ENCODE measurements around the gene TGFBR1.
A peak's percentile ranks its signal among the peaks of the same experiment; 100 is the strongest.

Gene TGFBR1

DNA sequence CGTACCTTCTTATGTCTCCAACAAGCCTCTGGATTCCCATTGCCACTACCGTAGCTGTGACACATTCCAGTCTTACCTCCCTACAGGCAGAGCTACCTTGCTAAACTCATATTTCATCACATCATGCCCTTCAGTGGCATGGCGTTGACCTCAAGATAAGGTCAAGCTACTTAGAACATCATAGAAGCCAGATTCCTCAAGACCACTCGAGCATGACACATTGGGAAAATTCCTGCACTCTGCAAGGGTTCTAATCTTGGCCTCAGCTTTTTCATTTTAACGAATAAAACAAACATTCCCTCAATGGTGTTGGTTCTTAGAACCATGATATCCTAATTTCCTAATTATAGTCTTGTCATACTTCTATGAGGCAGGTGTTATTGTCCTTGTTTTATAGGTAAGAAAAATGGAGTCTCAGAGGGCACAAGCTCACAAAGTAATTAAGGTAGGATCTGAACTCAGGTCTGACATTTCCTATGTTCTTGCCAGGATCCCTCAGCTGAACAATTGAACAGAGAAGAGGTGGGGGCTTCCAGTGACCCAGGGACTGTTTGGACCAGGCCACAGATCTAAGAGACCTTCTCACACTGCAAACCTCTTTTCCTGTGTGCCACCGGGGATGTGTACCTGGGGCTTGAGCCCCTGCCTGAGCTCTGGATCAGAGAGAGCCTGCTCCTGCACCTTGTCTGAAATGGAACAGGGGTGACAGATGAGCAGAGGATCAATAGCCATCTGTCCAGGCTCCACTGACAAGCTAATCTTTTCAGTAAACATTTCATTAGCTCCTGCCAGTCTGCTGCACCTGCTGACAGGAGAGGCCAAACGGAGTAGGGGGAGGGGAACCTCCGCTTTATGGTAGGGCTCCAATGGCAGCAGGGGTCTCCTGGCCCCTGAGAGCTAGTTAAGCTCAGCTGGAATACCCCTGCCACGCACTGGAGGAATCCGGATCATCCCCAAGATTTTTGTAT is 67.5 kb downstream of the TGFBR1 start:
- DNase-seq, result no peak

DNA sequence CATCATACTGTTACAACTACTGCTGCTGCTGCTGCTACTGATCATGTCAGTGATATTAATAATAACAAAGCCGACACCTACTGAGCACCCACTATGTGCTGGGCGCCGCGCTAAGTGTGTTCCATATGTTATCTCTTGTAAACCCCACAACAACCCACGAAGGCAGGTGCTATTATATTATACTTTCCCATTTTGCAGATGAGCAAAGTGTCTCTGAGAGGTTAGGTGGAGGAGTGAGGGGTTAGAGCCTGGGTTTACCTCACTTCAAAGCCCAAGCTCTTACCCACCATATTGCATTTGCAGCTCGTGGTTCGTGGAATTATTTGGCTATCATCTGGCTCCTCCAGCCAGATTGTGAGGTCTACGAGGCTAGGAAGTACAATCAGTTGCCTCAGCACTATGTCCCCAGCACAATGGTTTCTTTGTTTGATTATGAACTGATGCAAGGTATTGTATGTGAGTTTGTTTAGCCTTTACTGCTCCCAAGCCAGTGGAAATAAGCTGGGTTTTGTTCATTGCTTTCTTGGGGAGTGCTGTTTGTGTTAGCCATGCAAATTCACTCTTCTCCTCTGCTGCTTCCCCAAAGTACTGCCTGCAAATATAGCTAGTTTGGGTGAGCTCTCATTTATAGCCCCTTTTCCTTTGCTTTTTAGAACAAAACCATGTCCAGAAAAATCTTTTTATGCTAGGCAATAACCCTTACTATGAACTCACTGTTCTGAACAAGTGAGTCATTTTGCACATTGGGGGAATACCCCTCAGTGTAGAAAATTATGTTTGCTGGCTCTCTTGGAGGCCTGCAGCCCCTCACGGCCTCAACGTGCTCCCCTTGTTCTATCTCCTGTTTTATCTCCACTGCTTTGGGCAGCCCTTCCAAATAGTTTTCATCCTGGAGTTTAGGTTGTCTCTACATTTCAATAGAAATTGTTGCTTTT is 68.9 kb downstream of the TGFBR1 start:
- no peak for DNase-seq

DNA sequence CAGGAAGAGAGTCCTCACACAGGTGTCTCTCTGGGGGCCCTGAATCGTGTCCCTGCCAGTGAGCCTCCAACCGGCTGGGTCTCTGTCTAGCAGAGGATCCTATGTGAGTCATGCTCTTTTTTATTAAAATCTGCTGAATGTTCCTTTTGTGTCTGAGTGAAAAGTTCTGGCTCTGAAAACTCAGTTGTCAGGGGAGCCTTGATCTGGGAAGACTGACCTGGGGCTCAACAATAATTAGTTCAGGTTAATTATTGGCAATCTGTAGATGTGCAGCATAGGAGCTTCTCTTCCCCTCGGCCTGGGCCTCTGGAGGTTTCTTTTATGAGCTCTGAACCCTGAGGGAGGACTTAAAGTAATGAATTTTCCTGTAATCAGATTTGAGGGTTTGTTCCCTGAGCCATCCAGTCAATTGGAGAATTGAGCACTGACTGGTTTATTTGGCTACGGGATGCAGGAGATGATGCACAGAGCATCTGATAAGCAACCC is 71.7 kb downstream of the TGFBR1 start:
- DNase-seq, result no peak

DNA sequence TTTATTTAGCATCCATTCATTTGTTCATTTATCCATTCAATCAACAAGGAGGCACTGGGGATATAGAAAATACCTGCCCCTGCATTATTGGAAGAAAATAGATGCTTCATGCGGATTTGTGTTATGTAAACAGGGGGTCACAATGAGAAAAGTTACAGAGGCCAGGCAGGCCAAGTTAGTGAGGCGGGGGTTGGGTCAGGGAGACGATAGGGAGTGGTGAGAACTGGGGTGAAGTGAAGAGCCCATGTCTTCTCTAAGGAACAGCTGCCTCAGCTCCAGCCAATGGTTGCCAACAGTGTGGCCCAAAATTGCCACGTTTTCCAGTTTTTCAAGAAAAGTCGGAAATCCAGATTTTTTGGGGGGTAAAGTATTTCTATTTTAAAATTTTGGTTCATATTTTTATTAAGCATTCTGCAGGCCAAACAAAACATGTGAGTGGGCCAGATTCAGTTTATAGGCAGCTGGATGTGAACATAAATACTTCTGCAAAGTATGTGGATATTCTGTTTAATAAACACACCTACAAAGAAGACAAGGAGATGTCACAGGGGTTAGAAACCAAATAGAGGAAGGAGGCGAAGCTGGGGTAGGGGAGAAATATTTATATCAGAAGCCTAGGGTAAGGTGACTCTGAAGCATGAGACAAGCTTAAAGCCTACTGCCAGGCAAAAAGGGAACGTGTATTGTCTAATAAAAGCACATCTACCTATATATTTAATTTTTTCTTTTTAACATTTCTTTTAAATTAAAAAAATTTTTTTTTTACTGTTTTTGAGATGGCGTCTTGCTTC is 72.9 kb downstream of the TGFBR1 start:
- no peak for DNase-seq

DNA sequence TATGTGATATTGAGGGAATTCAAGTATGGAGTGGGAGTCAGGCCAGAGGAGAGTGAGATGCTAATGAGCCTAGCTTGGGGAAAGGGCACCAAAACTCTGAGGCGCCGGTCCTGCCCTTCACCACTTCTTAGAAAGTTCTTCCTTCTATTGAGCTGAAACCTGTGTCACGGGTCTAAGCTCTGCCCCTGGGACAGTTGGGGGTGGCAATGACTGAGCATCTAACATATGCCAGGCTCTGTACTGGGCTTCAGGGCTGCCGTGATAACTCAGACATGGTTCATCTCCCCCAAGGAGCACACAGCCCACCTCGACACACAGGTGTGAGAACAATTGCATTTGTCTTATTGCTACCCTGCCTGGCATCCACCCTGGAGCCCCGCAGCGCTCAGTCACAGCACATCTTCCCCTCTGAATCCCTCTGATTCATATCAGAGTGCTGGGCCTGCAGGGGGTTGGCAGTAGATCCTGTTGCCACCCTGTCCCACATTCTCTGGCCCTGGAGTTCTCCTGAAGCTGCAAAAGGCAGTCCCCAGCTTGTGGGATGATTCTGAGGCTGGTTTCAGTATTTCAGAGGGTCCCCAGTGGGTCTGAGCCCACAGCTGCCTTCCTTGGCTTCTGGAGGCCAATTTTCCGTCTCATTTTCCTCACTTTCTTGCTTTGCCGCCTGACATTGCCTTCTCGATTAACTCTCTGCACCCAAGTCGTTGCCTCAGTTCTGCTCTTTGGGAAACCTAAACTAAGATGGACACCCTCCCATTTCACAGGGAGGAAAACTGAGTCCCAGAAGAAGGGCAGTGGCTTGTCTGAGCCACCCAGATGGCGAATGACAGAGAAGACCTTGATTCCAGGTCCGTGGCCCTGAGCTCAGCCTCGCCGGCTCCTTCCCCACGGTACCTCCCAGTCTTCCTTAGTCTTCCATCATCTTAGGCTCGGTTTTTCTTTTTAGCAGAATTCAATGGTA is 74.3 kb downstream of the TGFBR1 start:
- DNase-seq, result no peak

DNA sequence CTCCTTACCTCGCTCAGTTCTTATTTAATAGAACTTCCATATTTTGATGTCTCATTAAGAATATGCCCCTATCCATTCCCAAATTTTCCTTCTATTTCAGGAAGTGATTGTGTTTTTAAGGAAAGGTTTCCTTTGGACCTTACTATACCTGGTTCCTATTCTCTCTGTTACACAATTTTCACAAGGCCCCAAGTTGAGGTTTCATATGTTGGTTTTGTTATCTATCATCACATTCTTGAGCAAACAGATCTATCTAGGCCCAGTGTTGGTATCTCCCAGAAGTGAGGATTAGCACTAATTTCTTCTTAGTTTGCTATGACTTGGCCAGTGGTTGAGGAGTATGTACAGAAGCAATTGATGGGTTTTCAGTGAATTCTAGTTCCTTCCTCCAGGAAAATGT is 75.3 kb downstream of the TGFBR1 start:
- DNase-seq, result no peak

DNA sequence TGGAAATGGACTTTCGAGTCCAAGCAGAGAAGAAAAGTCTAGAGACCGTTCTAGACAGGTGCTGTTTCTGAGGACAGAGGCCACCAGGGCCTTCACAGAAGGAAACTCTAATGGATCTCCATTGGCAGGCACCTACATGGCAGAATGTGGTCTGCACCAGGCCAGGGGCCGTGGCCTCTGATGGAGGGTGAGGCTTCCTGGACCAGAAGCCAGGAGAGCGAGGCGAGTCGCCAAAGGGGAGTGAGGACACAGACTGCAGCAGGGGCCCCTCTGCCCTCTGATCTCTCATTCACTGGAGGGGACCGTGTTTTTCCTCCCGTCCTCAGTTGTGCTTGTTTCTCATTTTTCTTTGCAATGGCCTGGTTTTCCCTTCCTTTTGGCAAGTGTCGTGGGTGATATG is 75.7 kb downstream of the TGFBR1 start:
- DNase-seq, result no peak

DNA sequence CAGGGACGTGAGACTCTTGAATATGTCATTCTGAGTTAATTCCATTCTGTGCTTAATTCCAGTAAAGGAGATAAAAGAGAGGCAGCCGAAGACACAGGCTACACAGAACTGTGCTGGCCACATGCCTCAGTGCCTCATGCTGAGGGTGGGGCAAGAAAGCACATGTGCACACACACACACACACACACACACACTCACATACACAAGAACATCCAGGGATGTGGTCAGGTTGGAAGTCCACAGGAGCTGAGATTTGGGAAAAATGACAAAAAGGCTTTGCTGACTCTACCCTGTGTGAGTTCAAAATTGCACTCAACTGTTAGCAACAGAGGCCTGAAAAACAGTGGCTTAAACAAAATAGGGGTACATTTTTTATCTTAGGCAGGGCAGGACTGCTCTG is 76.3 kb downstream of the TGFBR1 start:
- no peak for DNase-seq

DNA sequence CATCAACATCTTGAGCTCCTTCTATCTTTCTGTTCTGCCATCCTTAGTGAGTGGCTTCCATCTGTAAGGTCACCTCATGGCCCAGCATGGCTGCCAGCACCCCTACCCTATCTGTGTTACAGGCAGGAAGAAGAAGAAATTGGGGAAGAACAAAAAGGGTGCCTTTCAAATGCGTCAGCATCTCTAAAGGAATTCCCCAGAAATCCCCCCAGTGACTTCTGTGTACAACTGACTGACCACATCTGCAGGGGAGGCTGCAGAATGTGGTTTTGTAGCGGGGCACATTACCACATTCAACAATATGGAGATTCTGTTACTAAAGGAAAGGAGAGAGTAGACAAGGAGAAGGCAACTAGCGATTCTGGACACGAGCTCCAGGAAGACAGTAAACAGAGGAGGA is 76.7 kb downstream of the TGFBR1 start:
- DNase-seq, result peak; percentile 13

DNA sequence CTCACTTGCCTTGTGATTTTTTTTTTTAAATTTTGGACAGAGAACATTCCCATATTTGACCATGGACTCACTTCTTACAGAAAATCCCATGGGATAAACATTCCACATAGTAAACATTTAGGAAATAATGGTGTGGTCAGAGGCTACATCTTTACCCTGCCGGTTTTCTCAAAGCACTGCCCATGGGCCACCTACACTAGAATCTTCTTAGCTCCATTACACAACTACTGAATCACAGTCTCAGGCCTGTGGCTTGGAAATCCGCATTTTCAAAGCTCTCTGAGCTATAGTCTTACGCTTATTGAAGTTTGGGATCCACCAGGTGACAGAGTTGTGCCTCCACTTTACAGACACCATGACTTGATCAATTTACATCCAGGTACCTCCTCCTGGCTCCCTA is 77.4 kb downstream of the TGFBR1 start:
- DNase-seq, result no peak

DNA sequence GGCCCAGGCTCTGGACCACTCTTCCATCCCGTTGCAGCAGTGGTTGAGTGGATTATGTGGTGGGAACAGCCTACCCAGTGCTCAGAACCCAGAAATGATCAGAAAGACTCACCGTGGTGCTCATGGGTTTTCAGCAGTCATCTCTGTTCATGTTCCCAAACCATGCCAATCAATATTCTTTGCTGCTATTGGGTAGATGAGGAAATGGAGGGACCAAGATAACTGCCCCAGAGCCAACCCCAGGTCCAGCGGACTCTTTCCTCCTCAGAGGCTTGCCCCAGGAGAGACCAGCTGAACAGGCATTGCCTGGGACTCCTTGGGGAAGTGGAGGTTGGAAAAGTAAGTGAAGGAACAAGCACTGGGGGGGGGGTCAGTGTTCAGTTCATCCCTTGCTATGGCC is 78.7 kb downstream of the TGFBR1 start:
- DNase-seq, result no peak

DNA sequence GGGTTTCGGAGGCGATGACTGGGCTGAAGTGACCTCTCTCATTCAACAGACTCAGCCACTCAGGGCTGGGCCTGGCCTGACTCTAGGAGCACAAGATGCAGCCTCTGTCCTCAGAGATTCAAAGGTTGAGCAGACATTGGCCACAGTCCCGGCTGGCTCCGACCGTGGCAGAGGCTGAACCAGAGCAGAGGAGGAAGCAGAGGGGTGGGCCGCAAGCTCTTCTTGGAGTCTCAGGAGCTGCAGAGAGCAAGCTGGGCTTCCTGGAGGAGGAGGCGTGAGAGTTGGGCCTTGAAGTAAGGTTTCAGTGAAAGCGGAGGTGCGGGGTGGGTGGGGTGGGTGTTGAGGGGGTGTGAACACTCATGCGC is 79.2 kb downstream of the TGFBR1 start:
- DNase-seq, result no peak

DNA sequence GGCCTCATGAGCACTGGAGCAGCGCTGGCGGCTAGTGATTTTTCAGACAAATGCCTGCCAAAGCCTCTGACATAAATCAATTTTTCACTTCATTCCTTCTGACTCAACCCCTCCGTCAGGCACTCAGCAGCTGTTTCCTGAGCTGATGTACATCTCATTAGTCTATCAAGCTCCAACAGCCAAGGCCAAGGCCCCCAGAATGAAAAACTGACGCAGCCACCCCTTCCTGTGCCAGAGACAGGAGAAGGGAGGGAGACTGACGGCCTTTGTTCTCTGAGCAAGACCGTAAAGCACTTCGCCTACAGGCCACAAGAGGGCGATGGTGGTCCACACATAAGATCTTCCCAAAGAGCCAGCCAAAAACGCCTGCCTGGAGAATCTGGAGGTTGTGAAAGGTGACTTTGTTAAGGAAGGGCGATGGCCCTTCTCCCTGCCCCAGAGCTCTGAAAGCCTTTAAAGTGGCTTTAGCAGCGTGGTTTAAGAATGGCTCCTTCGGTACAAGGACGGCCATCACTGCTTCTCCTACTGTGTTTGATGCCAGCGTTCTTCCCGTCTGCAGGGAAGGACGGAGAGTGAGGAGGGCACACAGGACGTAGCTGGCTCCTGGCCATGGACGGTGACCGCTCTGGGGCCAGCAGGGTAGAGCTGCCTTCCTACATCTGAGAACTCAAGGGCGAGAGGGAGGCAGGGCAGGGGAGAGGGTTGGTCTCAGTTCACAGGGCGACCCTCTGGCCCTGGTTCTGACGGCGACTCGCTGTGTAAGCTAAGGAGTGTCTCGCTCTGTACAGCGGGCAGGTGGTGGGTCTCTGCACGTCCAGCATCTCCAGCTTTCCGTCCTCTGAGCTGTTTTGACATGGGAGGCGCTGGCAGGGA is 79.8 kb downstream of the TGFBR1 start:
- DNase-seq, result peak; percentile 76

DNA sequence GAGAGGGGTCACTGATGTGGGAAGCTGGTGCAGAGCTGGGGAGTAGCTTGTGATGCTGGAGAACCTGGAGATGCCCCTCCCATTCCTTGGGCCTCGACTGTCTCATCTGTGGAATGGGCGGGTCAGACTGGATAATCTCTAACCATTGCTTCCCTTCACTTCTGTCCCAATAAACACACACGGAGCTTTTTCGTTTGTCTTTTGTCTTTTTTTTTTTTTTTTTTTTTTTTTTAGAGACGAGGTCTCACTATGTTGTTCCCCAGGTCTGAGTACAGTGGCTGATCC is 80.4 kb downstream of the TGFBR1 start:
- DNase-seq, result no peak

DNA sequence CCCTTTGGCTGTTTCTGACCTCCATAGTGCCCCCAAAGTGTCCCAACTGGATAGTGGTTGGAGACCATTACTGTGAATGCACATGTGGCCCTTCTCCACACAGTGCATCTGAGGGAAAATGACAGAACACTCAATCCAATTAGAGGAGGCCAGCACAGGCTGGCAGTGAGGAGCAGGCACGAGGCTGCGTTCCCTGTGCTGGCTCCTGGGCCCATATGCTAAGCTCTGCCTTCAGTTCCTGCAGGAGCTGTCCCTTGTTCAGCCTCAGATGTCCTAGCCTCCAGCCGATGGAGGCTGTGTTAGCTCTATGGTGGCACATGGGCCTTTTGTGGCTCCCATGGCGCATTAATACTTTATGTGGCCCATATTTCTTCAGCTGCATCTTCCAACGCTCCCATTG is 81.0 kb downstream of the TGFBR1 start:
- no peak for DNase-seq

DNA sequence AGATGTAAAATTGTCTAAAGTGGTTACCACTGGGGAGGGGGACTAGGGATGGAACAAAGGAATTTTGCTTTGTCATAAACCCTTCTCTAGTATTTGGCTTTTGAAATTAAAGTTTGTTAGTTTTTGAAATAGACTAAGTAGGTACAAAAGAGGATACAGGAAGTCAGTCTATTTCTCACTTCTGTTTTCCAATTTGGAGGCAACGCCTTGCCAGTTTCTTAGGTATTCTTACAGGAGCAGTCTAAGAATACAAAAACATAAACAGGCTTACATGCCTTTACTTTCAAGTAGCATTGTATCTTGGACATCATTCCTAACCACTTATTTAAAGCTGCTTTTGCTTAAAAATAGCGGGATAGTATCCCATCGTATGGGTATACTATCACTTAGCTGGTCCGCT is 82.4 kb downstream of the TGFBR1 start:
- DNase-seq, result no peak

DNA sequence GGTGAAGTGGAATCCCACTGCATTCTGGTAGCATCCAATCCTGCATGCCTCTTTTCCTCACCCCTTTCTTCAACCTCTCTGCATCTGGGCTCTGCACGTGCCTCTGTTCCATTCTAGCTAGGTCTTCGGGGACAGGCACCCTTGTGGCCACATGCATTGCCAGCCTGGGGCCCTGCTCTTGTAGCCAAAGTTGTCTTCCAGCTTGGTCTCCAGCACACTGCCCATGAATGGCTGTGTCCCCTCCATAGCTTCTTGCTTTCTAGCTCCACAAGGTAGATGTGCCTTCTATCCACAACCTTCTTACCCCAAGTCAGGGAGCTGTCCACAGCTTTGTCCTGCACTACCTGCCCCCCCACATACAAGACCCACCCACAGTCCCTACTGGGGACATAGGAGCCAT is 84.3 kb downstream of the TGFBR1 start:
- DNase-seq, result no peak

DNA sequence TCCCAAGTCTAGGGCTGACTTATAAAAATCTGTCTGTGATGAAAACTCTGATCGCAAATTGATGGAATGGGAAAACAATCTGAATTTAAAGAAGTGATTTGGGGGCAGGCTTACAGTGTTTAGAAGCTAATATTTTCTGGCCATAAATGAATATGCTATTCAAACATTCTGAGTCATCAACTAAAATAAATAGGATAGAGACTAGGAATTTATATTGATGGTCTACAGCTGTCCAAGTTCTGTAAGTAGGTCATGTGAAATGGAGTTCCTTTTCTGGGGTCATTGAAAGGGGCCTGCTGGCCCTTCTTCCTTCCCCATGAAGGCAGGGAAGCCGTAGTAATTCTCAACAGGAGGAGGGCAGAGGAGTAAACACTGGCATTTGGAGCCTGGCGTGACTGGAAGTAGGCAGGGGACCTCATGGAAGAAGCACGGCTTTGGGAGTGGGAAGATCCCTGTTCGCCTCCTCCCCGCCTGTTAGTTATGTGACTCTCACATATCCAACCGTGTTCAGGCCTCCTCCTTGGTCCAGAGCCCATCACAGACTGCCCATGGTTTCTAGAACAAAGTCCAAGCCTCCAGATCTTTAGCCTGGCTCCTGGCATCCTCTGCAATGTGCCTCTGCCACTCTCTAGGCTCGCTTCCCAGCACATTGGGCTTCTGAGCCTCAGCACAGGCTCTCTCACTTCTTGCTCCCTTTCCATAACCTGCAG is 85.1 kb downstream of the TGFBR1 start:
- DNase-seq, result no peak

DNA sequence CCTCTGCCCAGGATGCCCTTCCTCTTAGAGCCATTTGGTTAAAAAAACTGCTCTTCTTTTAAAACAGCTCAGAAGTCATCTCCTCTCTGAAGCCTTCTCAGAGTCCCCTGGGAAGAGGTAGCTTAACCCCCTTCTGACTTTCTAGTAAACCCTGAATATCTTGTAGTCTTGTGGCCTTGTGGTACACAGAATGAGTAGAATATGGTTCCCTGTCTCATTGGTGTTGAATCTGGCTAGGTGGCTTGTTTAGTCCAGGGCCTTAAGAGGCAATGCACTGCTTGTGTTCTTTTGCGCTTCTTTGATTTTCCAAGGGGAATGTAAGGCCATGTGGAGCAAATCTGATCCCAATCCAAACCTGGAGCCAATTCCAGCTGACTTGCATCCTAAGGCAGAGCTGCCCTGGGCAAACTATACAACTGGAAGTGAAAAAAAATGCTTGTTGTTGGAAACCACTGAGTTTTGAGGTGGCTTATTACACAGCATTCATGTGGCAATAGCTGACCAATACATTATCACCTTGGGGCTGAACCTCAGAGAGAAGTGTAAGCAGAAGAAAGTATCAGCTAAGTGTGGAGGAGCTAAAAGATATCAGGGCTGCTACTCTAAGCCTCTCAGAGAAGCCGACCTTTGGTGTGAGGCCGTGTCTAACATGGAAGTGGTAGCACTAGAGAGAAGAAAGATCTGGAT is 85.8 kb downstream of the TGFBR1 start:
- DNase-seq, result no peak
